ENCODE data around the gene ARHGDIA.

DNA sequence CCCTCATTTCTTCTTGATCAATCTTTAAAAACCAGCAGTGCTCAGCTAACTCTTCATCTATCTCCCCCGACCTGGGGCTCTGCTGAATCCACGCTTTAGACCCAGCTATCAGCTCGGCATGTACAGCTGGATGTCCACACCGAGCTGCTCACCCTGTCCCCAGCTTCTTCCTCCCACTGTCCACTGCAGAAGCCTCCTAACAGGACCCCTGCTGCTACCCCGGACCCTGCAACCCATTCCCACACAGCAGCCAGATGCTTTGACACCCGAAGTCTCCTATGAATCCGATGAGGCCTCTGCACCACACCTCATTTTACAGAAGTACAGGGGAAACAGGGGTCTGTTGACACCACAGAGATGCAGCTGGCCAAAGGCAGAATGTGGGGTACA is 53.4 kb downstream of the ARHGDIA start:
- no peak for TF ChIP-seq POLR2AphosphoS5 (IDR thresholded peaks at IDR 0.05; ENCODE audit: borderline replicate concordance, low read depth, low read length)
- TF ChIP-seq EZH2 (IDR thresholded peaks at IDR 0.05): no peak
